HEK293 (cell line): ENCODE results near the gene RAB44.

Experiments
- GLI4 ChIP-seq: fragments of 450-650 bp; formaldehyde crosslinking; IDR thresholded peaks from 2 replicates; pipeline ENCODE4 v1.5.1; 2016; ENCODE audit warnings: missing biosample characterization, missing genetic modification characterization
- IKZF3 ChIP-seq: fragments of 450-650 bp; IDR thresholded peaks from 2 replicates; pipeline ENCODE4 v1.5.0; 2018; ENCODE audit warnings: missing biosample characterization, mild to moderate bottlenecking, missing genetic modification characterization, moderate library complexity
- PRDM1 ChIP-seq: fragments of 450-650 bp; formaldehyde crosslinking; IDR thresholded peaks from 2 replicates; pipeline ENCODE4; 2016; ENCODE audit warnings: missing biosample characterization, missing genetic modification characterization
- ZFP37 ChIP-seq: fragments of 450-650 bp; formaldehyde crosslinking; IDR thresholded peaks from 2 replicates; pipeline ENCODE4 v1.5.1; 2016; ENCODE audit warnings: missing biosample characterization, missing genetic modification characterization
- ZIC2 ChIP-seq: fragments of 450-650 bp; formaldehyde crosslinking; IDR thresholded peaks from 2 replicates; pipeline ENCODE4 v1.5.1; 2016; ENCODE audit warnings: missing biosample characterization, missing genetic modification characterization
- ZNF133 ChIP-seq: fragments of 450-650 bp; formaldehyde crosslinking; IDR thresholded peaks from 2 replicates; pipeline ENCODE4 v1.5.1; 2016; ENCODE audit warnings: missing biosample characterization, missing genetic modification characterization
- ZNF23 ChIP-seq: fragments of 450-650 bp; formaldehyde crosslinking; IDR thresholded peaks from 2 replicates; pipeline ENCODE4 v1.5.1; 2016; ENCODE audit warnings: missing biosample characterization, missing genetic modification characterization, borderline replicate concordance
- ZNF239 ChIP-seq: fragments of 450-650 bp; formaldehyde crosslinking; IDR thresholded peaks from 2 replicates; pipeline ENCODE4 v1.5.1; 2016; ENCODE audit warnings: missing biosample characterization, missing genetic modification characterization
- ZNF311 ChIP-seq: fragments of 450-650 bp; formaldehyde crosslinking; IDR thresholded peaks from 2 replicates; pipeline ENCODE4 v1.5.1; 2017; ENCODE audit warnings: missing biosample characterization, missing genetic modification characterization, borderline replicate concordance
- ZNF394 ChIP-seq: fragments of 450-650 bp; formaldehyde crosslinking; IDR thresholded peaks from 2 replicates; pipeline ENCODE4 v1.5.1; 2016; ENCODE audit warnings: missing biosample characterization, missing genetic modification characterization, mild to moderate bottlenecking, moderate library complexity, borderline replicate concordance
- ZNF510 ChIP-seq: fragments of 450-650 bp; formaldehyde crosslinking; IDR thresholded peaks from 2 replicates; pipeline ENCODE4 v1.5.1; 2018; ENCODE audit warnings: mild to moderate bottlenecking, missing genetic modification characterization, missing biosample characterization; ENCODE audit not compliant: insufficient replicate concordance
- ZNF529 ChIP-seq: fragments of 450-650 bp; formaldehyde crosslinking; IDR thresholded peaks from 2 replicates; pipeline ENCODE4 v1.5.1; 2017; ENCODE audit warnings: missing genetic modification characterization, missing biosample characterization; ENCODE audit not compliant: insufficient replicate concordance
- ZNF544 ChIP-seq: fragments of 450-650 bp; formaldehyde crosslinking; IDR thresholded peaks from 2 replicates; pipeline ENCODE4 v1.5.0; 2017; ENCODE audit warnings: missing biosample characterization, missing genetic modification characterization
- ZNF654 ChIP-seq: fragments of 450-650 bp; formaldehyde crosslinking; IDR thresholded peaks from 2 replicates; pipeline ENCODE4 v1.5.1; 2016; ENCODE audit warnings: low read depth, missing biosample characterization, missing genetic modification characterization
- ZNF701 ChIP-seq: fragments of 450-650 bp; formaldehyde crosslinking; IDR thresholded peaks from 2 replicates; pipeline ENCODE4 v1.5.1; 2016; ENCODE audit warnings: missing biosample characterization, missing genetic modification characterization
- ZNF768 ChIP-seq: fragments of 450-650 bp; formaldehyde crosslinking; IDR thresholded peaks from 2 replicates; pipeline ENCODE4 v1.5.1; 2018; ENCODE audit warnings: missing biosample characterization, mild to moderate bottlenecking, missing genetic modification characterization
- TF ChIP-seq, protein P1 (sequence below): fragments of 450-650 bp; formaldehyde crosslinking; IDR thresholded peaks from 2 replicates; pipeline ENCODE4 v1.5.0; 2017; ENCODE audit warnings: missing biosample characterization, missing genetic modification characterization, borderline replicate concordance
- TF ChIP-seq, protein P2 (sequence below): fragments of 450-650 bp; formaldehyde crosslinking; IDR thresholded peaks from 2 replicates; pipeline ENCODE4 v1.5.1; 2017; ENCODE audit warnings: missing biosample characterization, missing genetic modification characterization
- TF ChIP-seq, protein P3 (sequence below): sonication (generic); formaldehyde crosslinking; IDR thresholded peaks from 2 replicates; pipeline ENCODE4 v1.8.1; 2022; ENCODE audit warnings: mild to moderate bottlenecking, moderate library complexity, missing genetic modification reagents
- TF ChIP-seq, protein P4 (sequence below): fragments of 450-650 bp; formaldehyde crosslinking; IDR thresholded peaks from 2 replicates; pipeline ENCODE4 v1.5.1; 2016; ENCODE audit warnings: missing biosample characterization, missing genetic modification characterization

RAB44 gene

DNA sequence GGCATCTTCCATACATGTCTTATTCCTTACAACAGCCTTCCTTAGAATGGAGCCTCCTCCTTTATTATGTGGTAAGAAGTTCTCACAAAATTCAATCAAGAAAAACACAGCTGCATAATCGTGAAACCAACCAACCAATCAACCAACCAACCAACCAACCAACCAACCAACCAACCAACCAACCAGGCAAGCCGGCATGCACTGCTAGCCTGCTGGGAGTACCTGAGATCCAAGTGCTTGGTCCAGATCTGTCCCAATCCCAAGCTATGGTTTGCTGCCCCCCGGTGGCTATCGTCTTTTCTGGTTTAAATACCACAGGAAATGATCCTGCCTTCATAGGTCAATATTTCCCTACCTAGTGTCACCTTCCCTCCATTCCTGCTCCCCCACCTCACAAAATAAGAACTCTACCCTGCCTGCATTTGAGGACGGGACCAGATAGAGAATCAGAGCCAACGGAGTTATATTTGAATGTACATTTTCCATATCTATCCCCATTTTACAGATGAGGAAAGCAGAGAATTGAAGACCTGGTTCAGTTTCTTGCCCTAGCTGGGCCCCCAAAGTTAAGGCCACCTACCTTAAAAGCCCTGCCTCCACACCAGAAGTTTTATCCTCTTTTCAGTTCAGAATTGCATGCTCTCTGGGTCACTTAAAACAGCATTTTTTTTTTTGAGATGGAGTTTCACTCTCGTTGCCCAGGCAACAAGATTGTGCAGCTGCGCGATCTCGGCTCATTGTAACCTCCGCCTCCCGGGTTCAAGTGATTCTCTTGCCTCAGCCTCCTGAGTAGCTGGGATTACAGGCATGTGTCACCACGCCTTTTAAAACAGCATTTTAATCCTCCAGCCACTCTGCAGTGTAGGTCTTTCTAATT, 27.1 kb downstream of the RAB44 start (continued):
- TF ChIP-seq, protein P1, sequence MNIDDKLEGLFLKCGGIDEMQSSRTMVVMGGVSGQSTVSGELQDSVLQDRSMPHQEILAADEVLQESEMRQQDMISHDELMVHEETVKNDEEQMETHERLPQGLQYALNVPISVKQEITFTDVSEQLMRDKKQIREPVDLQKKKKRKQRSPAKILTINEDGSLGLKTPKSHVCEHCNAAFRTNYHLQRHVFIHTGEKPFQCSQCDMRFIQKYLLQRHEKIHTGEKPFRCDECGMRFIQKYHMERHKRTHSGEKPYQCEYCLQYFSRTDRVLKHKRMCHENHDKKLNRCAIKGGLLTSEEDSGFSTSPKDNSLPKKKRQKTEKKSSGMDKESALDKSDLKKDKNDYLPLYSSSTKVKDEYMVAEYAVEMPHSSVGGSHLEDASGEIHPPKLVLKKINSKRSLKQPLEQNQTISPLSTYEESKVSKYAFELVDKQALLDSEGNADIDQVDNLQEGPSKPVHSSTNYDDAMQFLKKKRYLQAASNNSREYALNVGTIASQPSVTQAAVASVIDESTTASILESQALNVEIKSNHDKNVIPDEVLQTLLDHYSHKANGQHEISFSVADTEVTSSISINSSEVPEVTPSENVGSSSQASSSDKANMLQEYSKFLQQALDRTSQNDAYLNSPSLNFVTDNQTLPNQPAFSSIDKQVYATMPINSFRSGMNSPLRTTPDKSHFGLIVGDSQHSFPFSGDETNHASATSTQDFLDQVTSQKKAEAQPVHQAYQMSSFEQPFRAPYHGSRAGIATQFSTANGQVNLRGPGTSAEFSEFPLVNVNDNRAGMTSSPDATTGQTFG, result no peak
- TF ChIP-seq ZNF654 (tag by site-specific recombination), result peak; percentile 86
- TF ChIP-seq ZNF701 (tag by site-specific recombination), result no peak
- no peak for TF ChIP-seq PRDM1 (tag by site-specific recombination)
- TF ChIP-seq ZNF23 (tag by site-specific recombination), result no peak
- no peak for TF ChIP-seq ZNF239 (tag by site-specific recombination)
- 0 out of 2 replicates have a peak, but pooled peaks have one; percentile 38 for TF ChIP-seq ZFP37
- no peak for TF ChIP-seq ZNF768
- TF ChIP-seq ZNF510, result no peak
- TF ChIP-seq, protein P2, sequence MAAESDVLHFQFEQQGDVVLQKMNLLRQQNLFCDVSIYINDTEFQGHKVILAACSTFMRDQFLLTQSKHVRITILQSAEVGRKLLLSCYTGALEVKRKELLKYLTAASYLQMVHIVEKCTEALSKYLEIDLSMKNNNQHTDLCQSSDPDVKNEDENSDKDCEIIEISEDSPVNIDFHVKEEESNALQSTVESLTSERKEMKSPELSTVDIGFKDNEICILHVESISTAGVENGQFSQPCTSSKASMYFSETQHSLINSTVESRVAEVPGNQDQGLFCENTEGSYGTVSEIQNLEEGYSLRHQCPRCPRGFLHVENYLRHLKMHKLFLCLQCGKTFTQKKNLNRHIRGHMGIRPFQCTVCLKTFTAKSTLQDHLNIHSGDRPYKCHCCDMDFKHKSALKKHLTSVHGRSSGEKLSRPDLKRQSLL (tag by site-specific recombination), result no peak
- TF ChIP-seq GLI4 (tag by site-specific recombination), result no peak
- TF ChIP-seq ZNF529 (tag by site-specific recombination), result no peak
- TF ChIP-seq ZNF311 (tag by site-specific recombination), result no peak
- TF ChIP-seq ZNF544 (tag by site-specific recombination), result no peak
- TF ChIP-seq ZIC2 (tag by site-specific recombination), result peak; percentile 26
- TF ChIP-seq, protein P3, sequence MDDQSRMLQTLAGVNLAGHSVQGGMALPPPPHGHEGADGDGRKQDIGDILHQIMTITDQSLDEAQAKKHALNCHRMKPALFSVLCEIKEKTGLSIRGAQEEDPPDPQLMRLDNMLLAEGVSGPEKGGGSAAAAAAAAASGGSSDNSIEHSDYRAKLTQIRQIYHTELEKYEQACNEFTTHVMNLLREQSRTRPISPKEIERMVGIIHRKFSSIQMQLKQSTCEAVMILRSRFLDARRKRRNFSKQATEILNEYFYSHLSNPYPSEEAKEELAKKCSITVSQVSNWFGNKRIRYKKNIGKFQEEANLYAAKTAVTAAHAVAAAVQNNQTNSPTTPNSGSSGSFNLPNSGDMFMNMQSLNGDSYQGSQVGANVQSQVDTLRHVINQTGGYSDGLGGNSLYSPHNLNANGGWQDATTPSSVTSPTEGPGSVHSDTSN (CRISPR knock-in tag), result no peak
- no peak for TF ChIP-seq ZNF133 (tag by site-specific recombination)
- peak; percentile 61; the same call in 1 of the 2 replicates for TF ChIP-seq ZNF394 (tag by site-specific recombination)
- 0 out of 2 replicates have a peak, but pooled peaks have one; percentile 35 for TF ChIP-seq IKZF3 (tag by site-specific recombination)
- TF ChIP-seq, protein P4, sequence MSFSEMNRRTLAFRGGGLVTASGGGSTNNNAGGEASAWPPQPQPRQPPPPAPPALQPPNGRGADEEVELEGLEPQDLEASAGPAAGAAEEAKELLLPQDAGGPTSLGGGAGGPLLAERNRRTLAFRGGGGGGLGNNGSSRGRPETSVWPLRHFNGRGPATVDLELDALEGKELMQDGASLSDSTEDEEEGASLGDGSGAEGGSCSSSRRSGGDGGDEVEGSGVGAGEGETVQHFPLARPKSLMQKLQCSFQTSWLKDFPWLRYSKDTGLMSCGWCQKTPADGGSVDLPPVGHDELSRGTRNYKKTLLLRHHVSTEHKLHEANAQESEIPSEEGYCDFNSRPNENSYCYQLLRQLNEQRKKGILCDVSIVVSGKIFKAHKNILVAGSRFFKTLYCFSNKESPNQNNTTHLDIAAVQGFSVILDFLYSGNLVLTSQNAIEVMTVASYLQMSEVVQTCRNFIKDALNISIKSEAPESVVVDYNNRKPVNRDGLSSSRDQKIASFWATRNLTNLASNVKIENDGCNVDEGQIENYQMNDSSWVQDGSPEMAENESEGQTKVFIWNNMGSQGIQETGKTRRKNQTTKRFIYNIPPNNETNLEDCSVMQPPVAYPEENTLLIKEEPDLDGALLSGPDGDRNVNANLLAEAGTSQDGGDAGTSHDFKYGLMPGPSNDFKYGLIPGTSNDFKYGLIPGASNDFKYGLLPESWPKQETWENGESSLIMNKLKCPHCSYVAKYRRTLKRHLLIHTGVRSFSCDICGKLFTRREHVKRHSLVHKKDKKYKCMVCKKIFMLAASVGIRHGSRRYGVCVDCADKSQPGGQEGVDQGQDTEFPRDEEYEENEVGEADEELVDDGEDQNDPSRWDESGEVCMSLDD, result no peak
- TF ChIP-seq, all 188 proteins: peak for 12
